GM12872 (cell line): ENCODE results near the gene CFAP97D2.
A peak's percentile ranks its signal among the peaks of the same experiment; 100 is the strongest.

Experiments
- CTCF ChIP-seq: IDR thresholded peaks from 3 replicates; pipeline ENCODE4 v1.5.1; 2011; ENCODE audit warnings: low read depth, mild to moderate bottlenecking, low read length, moderate library complexity; ENCODE audit not compliant: insufficient read depth

CFAP97D2 gene

GRCh38 chr13:114222461-114222968 is 43.5 kb downstream of the CFAP97D2 start:
- TF ChIP-seq CTCF: no peak

- TF ChIP-seq CTCF: no peak
These were observed 45.1 kb downstream of the CFAP97D2 start for GRCh38 chr13:114224201-114224600.

- no peak for TF ChIP-seq CTCF
These were observed 46.6 kb downstream of the CFAP97D2 start for GRCh38 chr13:114225610-114226009.

- TF ChIP-seq CTCF: no peak
These were observed 47.0 kb downstream of the CFAP97D2 start for GRCh38 chr13:114226088-114226487.

GRCh38 chr13:114226699-114227323 is 47.8 kb downstream of the CFAP97D2 start:
- TF ChIP-seq CTCF: peak; percentile 98

- TF ChIP-seq CTCF: no peak
These were observed 48.5 kb downstream of the CFAP97D2 start for GRCh38 chr13:114227528-114227927.

- no peak for TF ChIP-seq CTCF
These were observed 49.1 kb downstream of the CFAP97D2 start for GRCh38 chr13:114228176-114228575.

- no peak for TF ChIP-seq CTCF
These were observed 50.4 kb downstream of the CFAP97D2 start for GRCh38 chr13:114229506-114229905.
